Erythroblast (primary cell): Measurements from ENCODE around the gene CACNA2D4.

Source experiments
- GATA1 ChIP-seq: IDR thresholded peaks from 2 replicates; pipeline ENCODE4 v1.6.1; 2011; ENCODE audit warnings: low read depth, mild to moderate bottlenecking, control low read depth, low read length, moderate library complexity
- POLR2A ChIP-seq: IDR thresholded peaks from 2 replicates; pipeline ENCODE4 v1.6.1; 2011; ENCODE audit warnings: mild to moderate bottlenecking, low read length

DNA sequence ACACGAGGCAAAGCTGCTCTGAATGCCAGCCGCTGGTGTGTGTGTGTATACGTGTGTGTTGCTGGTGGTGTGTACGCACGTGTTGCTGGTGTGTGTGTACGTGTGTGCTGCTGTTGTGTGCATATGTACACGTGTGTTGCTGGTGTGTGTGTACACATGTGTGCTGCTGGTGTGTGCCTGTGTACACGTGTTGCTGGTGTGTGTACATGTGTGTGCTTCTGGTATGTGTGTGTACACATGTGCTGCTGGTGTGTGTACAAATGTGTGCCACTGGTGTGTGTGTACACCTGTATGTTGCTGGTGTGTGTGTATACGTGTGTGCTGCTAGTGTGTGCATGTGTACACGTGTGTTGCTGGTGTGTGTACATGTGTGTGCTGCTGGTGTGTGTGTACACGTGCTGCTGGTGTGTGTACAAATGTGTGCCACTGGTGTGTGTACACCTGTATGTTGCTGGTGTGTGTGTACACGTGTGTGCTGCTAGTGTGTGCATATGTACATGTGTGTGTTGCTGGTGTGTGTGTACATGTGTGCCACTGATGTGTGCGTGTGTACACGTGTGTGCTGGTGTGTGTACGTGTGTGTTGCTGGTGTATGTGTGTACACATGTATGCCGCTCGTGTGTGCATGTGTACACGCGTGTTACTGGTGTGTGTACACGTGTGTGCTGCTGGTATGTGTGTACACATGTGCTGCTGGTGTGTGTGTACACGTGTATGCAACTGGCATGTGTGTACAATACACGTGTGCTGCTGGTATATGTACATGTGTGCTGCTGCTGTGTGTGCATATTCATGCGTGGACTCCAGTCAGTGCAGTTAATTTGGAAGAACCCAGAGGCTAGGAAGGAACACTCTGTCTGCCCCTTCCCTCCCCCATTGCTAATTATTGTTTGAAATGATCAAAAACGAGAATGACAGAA, 47.2 kb downstream of the CACNA2D4 start:
- TF ChIP-seq POLR2A = no peak
- TF ChIP-seq GATA1 = no peak
